Glomerular endothelial cell (primary cell): ENCODE results near the gene MOCS2. TPM values are rescaled to one million over a fixed set of nuclear protein-coding genes. Genes with fewer than 3 reads are reported as not detected.

Source experiments
- DNase-seq: peaks from one replicate; pipeline ENCODE4 v3.0.0-alpha.2; 2011; ENCODE audit warnings: low read depth, low spot score; ENCODE audit errors: extremely low read depth
- total RNA-seq: library from RNA; depleted of rRNA; stranded (reverse); fragments of >200 nt; gene quantifications from 2 replicates; pipeline ENCODE4 v1.2.3, GENCODE V29; 2015

Gene MOCS2
- total RNA-seq, 1 donor from 2014 or later = 29.6 TPM

DNA sequence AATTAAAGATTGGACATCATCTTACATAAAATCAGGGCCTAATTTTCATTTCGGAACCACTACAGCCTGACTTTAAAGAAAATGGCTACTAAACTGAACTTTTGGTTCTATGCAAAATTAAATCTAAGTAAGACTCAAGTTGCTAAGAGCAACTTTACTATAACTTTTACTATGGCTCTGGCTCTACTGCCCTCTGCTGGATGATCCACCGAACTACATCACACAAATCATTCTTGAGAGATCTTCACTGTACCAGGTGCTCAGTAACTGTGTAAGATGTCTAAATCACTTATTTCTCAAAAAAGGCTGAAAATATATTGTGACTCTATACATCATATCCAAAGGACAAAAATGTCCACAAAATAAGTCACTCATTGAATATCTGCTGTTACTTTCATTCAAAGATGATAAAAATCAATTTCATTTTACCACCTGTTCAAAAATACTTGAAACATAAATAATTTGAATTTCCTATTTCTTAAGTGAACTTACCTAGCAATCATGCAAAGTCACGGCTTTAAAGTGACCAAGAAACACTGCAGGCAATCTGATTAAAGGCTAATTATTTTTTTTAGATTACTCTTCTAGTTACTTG, 13.5 kb downstream of the MOCS2 start:
- peak; percentile 66 for DNase-seq

DNA sequence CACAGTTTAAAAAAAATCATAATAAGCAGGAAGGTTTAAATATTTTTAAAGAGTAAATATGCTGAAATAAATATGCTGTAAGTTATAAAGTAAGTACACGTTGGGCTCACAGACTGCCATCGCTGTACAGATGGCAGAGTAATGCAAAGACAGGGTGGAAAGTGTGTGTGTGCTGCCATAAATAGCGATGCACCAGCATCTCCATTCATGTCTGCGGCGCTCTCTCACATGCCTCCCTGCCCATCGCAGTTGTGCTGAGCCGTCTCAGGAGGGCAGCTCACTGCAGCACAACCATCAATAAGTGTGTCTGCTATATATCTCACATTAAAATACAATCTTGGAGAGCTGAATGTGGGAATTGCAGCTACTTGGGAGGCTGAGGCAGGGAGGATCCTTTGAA, 14.3 kb downstream of the MOCS2 start:
- DNase-seq = no peak

GRCh38 chr5:53092242-53092641, 17.3 kb downstream of the MOCS2 start:
- DNase-seq = no peak

- no peak for DNase-seq
Measured at GRCh38 chr5:53091289-53091688, 18.3 kb downstream of the MOCS2 start.

DNA sequence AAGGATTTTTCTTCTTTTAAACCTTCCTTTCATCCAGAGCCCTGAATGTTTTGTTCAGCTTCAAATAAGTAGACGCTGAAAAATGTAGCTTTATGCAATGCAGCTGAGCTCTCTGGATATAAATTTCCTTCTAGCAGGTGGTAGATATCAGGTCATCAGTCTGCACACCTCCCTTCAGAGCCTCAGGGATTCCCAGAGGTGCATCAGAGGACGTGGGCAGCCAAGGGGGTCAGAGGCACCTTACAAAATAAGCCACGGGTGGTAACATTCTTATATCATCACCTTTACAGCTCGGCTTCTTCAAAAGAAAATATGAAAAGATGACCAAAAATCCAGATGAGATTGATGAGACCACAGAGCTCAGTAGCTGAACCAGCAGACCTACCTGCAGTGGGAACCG, 19.3 kb downstream of the MOCS2 start:
- no peak for DNase-seq

DNA sequence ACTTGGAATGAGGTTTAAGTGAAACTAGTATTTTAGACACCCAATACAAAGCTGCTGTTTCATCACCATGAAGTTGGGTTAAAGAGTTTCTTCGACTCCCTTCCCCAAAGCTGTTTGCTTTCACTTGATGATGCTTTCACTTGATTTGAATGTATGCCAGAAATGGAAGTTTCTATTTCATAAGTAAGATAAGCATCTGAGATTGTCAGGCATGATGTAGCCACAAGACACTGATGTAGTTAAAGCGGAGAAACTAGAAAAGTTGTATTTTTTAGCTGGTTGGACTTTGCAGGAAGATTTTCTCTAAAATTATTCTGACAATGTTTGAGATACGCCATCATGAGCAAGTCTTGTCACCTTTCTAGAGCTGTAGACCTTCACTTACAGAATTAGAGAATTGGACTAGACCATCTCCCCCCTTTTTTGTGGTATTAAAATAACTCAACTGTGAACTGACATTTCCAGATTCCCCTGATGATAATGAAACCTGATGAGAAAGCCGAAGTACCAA, 20.0 kb downstream of the MOCS2 start:
- no peak for DNase-seq

DNA sequence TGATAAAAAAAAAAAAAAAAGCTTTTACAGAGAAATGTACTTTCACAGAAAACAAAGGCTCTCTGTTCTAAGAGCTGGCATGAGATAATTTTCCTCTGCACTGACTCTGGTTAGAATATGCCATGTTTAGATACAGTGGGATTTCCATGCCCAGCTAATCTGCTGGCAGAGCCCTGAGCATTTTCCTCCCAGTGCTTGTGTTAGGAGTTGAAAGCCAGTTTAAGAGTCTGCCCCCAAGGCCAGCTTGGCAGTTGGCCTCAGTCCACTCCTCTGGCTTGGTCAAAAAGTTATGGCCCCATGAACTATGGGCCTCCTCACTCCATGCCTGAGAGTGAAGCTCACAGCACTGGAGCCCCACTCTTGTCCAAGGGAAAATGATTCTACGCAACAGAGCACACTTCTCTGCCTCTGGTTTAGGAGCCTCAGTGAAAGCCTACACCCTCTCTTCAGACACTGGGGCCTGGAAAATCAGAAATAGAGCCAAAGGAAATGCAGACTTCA, 21.9 kb downstream of the MOCS2 start:
- DNase-seq = no peak

GRCh38 chr5:53087171-53087570, 22.4 kb downstream of the MOCS2 start:
- DNase-seq = no peak

DNA sequence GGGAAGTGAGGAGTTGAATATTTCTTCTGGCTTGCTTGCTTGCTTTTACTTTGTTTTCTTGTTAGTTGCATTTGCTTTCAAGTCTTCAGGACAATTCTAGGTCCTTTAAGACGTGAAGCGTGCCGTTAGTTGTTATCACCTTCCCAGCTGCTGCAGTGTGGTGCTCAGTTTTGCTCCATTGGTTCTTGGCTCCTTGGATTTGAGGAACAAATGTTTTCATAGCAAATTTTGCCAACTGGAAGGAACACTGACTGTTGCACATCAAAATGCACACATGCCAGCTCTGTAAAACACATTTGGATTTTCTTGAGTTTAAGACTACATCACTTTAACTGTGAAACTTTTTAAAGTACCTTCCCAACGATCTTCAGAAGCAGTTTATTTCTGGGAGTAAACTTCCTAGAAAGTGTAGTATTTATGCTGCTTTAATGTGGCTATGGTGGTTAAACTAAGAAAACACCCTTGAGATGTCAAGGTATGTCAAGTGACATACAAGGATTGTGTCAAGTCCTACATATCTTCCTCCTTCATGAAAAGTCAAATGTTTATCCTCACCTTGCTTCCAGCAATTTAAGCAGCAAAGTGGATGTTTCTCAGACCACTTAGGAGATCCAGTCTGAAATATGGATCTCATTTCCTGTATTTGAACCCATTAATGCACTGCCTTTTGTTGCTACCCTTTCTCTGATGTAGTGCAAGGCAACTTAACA, 24.9 kb downstream of the MOCS2 start:
- no peak for DNase-seq

DNA sequence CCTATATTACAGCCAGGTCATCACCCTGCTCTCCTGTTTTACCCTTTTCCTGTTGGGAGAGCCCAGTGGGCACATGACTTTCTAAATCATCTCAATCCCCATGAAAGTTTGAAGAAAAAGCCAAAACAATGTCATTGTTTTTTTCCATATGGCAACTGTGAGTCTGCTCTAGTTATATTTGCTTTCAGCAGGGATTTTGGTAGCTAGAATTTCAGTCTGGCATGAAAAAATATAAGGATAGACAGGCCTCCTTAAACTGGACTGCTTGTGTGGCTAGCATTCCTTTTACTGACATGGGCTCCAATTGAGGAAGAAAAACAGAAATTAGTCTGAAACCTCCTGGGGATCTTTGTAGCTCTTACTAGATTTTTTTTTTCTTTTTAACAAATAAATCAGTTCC, 25.6 kb downstream of the MOCS2 start:
- no peak for DNase-seq

GRCh38 chr5:53080271-53080670, 29.3 kb downstream of the MOCS2 start:
- DNase-seq = no peak

GRCh38 chr5:53076014-53076583, 33.5 kb downstream of the MOCS2 start:
- DNase-seq = no peak

DNA sequence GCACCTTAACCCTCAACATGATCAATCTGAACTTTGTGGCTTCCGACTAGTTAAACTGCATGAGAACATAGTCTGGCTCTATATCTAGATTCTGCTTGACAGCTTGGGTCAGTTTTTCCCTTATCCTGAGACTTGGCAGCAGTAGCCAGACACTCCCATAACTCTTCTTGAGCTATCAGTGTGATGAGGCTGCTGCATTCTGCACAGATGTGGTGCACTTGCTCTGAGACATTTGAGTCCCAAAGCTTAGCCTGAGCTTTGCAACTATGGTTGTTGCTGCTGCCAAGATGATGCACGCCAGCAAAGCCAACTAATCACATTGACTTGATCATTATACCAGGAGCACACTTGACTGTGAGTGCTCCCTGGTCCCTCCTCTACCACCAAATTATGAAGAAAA, 36.2 kb downstream of the MOCS2 start:
- no peak for DNase-seq

DNA sequence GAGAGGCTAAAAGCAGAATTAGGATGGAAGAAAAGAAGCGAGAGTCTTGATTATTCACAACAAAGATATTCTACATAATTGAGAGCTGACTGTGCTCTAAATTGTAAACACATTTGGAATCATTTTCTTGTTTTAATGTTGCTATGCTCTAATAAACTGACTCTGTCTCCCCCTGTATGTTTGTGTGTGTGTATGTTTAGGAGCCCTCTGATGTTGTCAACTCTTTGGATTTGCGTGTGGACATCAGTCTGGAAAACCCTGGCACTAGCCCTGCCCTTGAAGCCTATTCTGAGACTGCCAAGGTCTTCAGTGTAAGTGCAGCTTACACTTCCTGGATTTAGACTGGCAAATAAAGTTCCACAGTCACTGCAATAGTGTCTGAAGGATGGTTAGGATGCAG, 37.8 kb downstream of the MOCS2 start:
- DNase-seq = no peak

DNA sequence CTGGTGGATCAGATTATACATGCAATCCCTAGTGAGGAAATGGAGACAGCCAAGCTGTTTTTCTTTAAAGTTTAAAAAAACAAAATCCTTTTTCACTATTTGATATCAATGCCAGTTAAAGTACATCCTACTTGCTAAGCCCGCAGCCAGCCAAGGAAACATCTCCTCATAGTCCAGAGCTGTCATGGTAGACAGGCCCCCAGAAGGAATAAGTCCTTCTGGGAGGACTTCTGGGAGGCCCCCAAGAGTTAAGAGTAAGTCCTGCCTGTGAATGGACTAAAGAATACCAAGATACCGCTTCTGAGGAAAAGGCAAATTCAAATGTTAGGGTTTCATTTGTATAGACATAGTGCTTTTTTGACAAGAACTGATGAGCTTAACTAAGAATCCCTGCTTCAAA, 38.3 kb downstream of the MOCS2 start:
- DNase-seq = no peak

GRCh38 chr5:53069626-53070025, 39.9 kb downstream of the MOCS2 start:
- DNase-seq = peak; percentile 94

- no peak for DNase-seq
Measured at GRCh38 chr5:53068291-53068836, 41.2 kb downstream of the MOCS2 start.

DNA sequence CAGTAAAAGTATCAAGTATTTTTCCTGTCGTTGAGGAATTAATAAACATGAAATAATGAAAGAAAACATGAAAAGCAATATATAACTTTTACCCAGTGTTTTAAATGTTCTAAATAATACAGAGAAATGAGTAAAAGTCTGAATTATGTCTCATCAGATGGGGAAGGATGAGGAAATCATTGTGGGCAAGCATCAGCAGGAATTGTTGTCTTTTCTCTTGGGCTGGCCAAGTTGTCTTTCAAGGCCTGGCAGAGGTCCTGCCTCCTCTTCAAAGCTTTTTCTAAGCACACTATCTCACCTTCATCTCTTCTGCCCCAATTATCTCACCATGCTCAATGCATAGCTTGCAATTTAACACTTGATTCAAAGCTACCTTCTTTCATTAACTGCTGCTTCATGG, 41.9 kb downstream of the MOCS2 start:
- DNase-seq = no peak

DNA sequence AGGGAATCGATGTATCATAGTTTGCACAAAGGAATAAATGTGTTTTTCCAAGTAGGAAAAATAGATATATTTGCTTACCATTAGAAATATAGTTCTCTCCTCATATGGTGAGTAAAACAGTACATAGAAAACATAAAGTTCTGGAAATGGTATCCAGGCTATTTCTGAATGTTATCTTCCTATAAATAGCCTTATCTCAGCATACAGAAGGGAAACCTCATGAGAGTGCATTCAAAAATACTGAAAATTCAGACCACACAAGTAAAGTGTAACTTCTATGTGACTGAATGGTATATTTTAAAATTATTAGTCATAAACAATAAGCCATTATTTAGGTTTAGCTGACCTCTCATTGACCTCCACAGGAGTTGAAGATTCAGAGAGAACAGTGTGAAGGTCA, 43.5 kb downstream of the MOCS2 start:
- DNase-seq = no peak

DNA sequence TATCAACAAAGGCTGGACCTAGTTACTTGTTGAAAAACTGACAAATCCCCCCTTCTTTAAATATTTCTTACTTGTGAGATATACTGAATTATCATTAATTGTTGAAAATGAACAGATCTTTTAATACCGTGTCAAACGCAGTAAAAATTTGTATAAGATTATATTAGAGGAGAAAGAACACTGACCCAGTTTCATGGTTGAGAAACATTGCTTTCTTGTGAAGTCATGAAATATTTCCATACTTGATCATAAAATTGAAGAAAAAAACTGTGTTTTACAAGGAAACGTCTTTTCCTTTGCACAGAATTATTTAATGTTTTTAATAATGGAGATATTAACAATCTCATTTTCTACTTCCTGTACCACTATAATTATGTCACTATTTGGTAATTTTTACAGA, 45.8 kb downstream of the MOCS2 start:
- no peak for DNase-seq

- peak; percentile 77 for DNase-seq
Measured at GRCh38 chr5:53063176-53063575, 46.4 kb downstream of the MOCS2 start.

DNA sequence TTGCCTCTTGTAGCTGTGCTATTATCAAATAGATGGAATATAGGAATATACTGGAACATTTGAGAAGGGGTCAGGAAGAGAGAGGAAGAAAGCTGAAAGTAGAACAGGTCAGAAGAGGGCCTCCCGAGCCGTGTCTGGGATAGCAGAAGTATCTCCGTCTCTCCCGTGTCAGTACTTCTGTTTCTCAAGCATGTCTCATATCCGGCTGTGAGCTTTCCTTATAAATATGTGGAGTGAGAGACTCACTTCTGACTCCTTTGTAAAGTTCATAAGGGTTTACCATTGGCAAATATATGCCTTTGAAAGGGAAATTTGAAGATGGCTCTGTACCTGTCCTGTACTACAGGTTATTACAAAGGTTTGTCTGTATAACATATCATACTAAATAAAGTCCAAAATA, 50.3 kb downstream of the MOCS2 start:
- DNase-seq = no peak
